HG03354 (cell line): ENCODE measurements around the gene CCDC122.
"Not testable (repeated sequence)": the region's sequence is repeated elsewhere in the genome, so short reads cannot be mapped to it uniquely, and the experiment has no call there.

Experiments used
- ATAC-seq: cut with Tn5 transposase; IDR thresholded peaks from one replicate; pipeline ENCODE4 v1.9.1; 2021; ENCODE audit warnings: mild to moderate bottlenecking; ENCODE audit not compliant: unreplicated experiment, poor library complexity, severe bottlenecking

The CCDC122 gene

DNA sequence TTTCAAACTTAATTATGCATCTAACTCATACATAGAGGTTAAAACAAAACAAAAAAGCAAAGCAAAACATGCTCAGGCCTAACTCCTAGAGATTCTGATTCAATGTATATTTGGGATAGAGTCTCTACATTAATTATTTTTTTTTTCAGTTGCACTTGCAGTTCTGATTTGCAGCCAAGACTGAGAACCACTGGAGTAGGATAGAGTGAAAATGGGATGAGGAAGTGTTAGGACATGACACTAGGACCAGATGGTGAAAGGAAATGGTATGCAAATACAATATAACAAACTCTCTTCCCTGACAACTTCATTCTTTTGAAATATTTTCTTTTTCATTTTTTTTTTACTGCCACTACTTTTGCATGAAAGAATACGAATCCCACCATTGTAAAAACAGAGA is 1.8 kb downstream of the CCDC122 start:
- no peak for ATAC-seq

DNA sequence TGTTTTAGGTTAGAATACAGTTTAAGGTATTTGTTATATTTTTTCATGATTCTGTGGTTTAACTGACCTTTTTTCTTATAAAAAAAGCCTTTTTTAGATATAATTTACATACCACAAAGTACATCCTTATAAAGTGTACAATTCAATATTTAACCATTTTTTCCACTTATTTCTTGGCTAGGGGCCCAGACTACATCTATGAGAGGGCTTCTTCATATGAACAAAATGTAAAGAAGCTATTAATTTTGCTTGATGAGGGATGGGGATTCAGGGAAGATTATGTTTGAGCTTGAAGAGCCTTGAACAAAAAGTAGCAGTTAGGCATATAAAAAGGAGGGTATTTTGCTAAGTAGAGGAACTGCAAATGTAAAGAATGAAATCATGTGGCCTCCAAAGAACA is 2.2 kb downstream of the CCDC122 start:
- ATAC-seq, result no peak

DNA sequence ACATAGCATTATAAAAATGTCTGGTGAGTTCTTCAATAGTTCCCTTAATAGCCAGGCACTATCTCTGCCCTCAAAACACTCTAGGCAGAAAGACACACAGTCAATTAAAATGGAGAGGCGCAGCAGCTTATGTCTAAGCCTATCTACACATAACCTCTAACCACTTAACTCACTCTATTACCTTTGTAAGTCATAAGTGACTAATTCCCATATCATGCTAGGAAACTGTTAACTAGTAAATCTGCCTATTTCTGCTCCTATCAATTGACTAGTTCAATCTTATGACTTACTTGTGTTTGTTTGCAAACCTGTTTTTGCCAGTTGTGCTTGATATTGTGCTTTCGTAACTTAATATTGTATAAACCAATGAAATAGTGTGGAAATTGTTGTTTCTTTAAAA is 3.2 kb downstream of the CCDC122 start:
- ATAC-seq, result no peak

DNA sequence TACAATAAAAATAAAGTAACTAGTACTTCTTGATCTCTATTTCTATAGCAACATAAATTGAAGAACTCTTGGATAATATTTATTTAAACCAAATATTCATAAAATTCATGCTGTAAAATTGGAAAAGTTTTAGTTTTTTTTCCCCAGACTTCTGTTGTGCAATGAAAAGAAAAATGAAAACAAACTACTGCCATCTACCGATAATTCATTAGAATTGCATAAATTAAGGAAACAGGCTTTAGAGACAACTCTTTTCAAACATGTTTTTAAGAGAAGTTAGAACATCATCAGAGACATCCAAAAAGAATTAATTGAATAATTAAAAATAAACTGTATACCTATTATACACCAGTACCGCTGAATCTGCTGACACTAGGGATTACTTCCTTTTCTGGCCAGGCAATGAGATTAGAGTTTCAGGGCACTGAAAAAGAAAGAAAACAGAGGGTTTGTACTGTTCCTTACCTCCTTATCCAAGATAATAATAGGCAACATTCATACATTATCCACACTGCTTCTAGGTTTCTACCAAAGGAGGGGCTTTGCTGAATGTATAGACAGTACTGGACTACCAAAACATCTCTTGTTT is 4.9 kb downstream of the CCDC122 start:
- ATAC-seq, result no peak

DNA sequence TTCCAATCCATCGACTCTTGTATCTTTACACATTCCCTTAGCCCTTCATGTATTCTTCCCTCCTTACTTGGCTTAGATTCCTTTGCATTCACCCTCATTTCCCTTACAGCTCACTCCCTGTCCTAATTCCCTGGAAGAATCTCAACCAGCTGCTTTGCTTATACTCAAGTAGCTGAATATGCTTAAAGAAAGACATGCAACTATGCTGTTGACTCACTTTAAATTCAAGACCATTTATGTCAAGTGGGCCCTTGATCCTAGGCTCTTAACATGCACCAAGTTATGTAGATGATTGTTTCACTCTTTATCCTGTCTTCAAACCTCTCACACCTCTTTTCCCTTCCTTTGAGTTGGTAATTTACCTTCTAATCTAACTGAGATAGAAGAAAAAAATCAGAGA is 7.4 kb downstream of the CCDC122 start:
- no peak for ATAC-seq

DNA sequence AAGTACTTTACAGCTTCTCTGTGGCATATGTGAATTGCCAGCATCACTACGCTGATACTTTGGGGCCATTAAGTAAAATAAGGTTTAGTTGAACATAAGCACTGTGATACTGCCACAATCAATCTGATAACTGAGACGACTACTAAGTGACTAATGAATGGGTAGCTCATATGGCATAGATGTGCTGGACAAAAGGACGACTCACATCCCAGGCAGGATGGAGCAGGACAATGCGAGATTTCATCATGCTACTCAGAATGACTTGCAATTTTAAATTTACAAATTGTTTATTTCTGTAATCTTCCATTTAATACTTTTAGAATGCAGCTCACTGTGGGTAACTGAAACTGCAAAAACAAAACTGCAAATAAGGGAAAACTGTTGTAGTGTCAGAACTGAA is 13.6 kb downstream of the CCDC122 start:
- no peak for ATAC-seq

DNA sequence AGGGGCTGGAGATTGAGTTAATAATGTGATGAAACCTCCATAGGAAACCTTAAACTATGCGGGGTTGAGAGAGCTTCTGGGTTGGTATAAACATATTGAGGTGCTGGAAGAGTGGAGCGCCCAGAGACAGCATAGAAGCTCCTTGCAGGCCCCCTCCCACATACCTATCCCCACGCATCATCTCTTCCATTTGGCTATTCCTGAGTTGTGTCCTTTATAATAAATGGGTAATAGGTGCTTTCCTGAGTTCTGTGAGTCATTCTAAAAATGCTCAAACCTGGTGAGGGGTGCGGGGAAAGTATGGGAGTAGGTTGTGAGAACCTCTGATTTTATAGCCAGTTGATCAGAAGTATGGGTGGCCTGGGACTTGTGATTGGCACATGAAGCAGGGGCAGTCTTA is 14.6 kb downstream of the CCDC122 start:
- no peak for ATAC-seq

DNA sequence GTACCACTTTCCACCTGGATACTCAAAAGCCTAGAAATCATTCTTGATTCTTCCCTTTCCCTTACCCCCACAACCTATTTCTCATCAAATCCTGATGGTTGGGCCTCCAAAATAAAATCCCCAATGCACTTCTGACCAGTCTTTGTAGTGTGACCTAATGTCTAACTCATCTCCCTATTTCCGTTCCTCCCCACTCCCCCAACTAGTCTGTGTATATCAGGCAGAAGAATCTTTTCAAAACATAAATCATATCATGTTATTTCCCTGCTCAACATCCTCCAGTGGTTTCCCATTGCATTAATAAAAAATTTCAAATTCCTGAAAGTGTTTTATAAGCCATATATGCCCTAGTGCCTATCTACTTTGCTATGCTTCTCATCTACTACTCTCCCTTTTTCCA is 17.7 kb downstream of the CCDC122 start:
- no peak for ATAC-seq

DNA sequence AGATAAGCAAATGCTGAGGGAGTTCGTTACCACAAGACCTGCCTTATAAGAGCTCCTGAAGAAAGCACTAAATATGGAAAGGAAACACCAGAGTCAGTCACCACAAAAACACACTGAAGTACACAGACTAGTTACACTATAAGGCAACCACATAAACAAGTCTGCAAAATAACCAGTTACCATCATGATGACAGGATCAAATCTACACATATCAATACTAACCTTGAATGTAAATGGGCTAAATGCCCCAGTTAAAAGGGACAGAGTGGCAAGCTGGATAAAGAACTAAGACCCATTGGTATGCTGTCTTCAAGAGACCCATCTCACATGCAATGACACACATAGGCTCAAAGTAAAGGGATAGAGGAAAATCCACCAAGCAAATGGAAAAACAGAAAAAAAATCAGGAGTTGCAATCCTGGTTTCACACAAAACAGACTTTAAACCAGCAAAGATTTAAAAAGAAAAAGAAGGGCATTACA is 26.6 kb downstream of the CCDC122 start:
- no peak for ATAC-seq

DNA sequence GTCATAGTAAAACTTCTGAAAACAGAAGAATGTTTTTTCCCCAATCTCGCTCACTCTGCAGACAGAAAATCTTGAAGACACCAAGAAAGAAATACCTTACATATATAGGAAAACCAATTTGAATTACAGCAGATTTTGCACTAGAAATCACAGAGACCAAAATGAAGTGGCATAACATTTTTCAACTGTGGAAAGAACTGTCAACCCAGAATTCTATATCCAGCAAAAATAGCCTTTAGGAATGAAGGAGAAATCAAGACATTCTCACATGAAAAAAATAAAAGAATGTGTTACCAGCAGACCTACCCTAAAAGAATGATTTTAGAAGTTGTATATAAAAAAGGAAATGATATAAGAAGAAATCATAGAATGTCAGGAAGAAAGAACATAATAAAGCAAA is 28.7 kb downstream of the CCDC122 start:
- ATAC-seq, result no peak

DNA sequence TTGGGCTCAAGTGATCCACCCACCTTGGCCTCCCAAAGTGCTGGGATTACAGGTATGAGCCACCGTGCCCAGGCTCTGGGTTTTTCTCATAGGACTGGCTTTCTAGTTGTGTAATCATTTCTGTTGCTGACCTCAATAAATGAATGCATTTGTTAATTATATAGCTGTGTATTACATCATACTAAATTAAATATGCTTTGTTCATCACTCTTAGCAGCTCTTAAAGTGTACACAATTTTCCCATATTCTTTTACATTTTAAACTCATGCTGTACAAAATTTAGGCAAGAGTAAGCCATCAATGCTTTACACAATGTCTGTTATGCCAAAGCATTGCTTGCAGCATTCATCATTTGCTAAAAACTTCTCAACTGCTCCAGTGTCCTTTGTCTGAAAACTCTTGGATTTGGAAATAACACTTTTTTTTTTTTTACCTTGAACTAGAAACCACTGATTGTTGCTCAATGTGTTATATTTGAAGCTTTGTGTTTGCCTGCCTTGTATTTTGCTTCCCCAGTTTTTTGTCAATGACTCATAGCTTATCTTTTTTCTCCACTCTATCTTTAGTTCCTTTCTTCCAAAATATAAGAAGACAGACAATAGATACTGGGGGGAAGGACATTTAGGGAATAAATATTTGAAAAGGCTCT is 31.4 kb downstream of the CCDC122 start:
- no peak for ATAC-seq

DNA sequence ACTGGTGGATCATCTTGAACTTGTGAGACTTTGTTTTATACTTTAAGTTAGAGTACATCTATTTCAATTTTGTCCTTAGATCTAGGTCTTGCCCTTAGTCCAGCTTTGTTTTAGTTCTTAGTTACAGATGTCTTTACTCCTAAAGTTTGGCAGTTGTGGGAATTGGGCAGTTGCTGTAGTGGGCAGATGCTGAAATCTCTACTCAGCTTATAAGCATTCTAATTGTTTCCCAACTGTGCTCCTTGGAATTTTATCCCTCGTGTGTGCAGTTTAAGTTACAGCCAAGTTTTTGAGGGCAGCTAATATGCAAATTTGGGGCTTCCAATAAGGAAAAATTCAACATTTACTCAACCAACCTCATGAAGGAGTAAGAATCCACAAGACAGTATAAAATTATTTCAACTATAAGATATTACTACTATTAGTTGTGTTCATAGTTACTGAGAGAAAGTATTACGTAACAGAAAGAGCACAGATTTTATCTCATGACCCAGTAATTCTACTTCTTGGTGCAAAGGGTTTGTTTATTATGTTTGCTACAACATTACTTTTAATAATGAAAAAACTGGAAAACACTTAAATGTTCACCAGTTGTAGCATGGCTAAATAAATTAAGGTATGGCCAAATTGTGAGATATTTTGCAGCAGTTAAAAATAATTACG is 32.9 kb downstream of the CCDC122 start:
- ATAC-seq, result no peak

DNA sequence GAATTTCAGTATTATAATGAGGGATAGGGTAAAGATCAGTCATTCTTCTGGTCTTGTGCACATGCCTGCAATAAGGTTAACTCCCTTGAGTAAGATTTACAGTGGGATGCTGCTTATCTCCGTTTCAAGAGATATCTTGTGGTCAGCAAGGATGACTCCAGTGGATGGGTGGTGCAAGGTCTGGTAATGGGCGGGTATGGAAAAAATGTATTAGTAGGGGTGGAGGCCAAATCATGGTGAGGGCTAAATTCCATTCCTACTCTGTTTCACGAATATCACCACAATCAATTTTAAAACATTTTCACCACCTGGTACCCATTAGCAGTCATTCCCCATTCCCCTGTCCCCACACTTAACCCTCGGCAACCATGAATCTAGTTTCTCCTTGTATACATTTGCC is 40.6 kb downstream of the CCDC122 start:
- no peak for ATAC-seq

DNA sequence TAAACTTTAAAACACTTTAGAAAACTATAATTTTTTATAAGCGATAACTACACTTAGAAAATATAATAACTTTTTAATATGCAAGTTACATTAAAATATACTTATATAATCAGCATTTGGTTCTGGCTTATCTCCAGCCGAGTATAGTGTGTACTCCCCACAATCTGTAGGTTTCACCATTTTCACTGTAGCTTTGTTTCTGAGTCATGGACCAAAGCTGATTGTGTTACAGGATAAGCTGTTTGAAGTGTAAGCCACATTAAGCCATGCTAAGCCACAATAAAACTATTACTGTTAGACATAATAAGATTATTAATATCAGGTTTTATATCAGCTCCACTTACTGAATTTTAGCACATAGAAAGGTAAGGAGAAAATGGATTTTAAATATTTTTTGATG is 43.8 kb downstream of the CCDC122 start:
- ATAC-seq, result no peak

DNA sequence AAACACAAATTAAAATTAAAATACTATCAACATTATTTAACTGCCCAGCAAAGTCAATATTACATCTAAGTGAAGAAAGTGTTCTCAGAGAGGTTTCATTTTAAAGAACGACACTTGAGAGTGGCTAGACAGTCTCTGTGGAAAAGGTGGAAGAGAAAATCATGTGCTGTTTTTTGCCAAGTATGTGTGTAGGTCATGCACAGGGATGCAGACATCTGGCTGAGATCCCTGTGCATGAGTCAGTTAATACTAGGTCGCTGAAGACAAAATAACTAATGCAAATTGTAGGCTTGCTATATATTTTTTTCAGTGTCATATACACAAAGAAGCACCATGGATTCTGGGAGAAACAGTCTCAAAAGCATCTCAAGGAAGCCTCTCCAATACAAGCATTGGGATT is 48.5 kb downstream of the CCDC122 start:
- ATAC-seq, result no peak

DNA sequence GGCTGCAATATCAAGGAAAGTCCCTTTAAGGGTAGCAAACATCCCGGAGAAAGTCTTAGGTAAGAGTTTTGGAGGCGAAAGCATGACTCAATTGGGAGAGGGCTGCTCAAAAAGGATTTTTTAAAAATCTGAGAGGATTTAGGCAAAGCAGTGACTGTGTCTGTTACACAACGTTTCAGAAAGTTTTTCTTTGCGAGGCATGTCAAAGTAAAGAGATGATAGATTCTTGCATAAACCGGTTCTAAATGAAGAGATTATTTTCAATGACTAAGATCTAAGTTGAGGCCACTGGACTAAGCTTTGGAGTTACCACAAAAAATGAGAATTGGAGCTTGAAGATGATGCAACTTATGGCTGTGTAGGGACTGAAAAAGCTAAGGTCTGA is 49.1 kb downstream of the CCDC122 start:
- ATAC-seq, result no peak

DNA sequence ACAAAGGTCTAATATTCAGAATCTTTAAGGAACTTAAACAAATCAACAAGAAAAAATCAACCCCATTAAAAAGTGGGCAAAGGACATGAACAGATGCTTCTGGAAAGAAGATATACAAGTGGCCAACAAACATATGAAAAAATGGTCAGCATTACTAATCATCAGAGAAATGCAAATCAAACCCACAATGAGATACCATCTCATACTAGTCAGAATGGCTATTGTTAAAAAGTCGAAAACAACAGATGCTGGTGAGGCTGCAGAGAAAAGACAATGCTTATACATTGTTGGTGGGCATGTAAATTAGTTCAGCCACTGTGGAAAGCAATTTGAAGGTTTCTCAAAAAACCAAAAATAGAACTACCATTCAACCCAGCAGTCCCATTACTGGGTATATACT is 54.9 kb downstream of the CCDC122 start:
- not testable (repeated sequence) for ATAC-seq

DNA sequence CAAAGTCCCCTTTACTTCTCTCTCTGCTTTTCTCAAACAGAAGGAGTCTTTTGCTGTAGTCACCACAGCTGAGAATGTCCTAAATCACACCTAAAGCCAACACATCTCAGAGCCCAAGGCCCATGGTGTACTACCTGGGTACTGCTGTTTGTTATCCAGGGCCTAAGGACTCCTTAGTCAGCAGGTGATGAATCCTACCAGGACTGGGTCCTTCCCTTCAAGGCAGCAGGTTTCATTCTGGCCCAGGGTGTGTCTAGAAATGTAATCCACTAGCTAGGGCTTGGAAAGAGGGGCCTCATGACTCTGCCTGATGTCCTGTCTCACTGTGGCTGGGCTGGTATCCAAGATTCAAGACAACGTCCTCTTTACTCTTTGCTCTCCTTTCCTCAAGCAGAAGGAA is 56.6 kb downstream of the CCDC122 start:
- no peak for ATAC-seq

DNA sequence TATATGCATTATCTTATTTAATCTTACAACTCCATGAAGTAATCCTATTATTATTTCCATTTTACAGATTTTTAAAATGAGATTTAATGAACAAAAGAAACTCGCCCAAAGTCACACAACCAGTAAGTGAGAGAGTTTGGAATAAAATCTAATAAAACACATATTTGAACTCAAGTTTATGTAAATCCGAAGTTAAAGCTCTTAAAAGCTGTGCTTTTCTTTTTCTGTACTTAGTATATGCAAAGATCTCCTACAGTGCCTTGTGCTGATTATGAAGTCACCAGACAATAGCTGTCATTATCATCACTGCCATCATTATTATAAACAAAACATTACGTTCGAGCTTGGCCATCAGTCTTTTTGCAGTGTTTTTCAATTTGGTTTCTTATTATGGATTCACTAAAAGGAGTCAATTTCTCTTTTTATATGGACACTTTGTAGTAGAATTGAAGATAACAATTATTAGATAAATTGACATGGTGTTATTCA is 63.1 kb downstream of the CCDC122 start:
- no peak for ATAC-seq

DNA sequence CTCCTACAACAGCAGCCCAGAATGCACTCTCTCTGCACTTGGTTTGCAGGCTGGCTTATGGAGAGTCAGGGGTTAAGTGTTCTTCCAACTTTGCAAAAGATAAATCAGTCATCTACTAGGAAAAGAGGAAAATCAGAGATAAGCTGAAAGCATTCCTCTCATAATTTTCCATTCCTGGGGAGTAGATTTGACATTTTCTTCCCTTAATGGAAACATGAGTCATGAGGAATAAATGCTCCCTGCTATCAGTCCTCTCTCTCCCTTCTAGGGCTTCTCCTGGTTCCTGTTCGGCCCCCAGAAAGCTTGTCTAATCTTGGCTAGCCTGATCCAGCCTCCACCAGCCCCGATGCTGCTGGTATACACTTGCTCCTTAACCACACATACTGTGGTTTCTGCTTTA is 64.3 kb downstream of the CCDC122 start:
- ATAC-seq, result no peak

DNA sequence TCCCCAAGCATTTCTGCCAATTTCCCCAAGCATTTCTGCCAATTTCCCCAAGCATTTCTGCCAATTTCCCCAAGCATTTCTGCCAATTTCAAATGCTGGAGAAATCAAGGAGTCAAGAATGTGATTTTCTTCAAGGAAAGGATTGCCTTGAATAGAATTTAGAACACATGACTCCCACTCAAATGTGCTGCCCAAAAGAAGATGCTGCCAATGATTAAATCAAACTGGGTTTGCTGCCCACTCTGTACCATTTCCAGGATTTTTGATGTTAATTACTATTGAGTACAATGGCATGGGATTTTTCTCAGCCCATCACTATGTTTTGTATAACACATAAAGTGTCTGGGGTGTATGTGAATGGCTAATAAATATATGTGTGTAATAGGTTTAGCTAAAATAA is 70.9 kb downstream of the CCDC122 start:
- no peak for ATAC-seq
